COLO668 (cell line): ENCODE measurements around the gene PGM2L1.
"Not testable (repeated sequence)": the region's sequence is repeated elsewhere in the genome, so short reads cannot be mapped to it uniquely, and the experiment has no call there.

Source experiments
- DNase-seq: peaks from one replicate; lab custom pipeline; 2025; ENCODE audit not compliant: unreplicated experiment; lab: John Stamatoyannopoulos, UW

PGM2L1 gene

GRCh38 chr11:74341921-74342320 lies 56.3 kb downstream of the PGM2L1 start:
- DNase-seq, result no peak

GRCh38 chr11:74339619-74340018 lies 58.6 kb downstream of the PGM2L1 start:
- no peak for DNase-seq

DNA sequence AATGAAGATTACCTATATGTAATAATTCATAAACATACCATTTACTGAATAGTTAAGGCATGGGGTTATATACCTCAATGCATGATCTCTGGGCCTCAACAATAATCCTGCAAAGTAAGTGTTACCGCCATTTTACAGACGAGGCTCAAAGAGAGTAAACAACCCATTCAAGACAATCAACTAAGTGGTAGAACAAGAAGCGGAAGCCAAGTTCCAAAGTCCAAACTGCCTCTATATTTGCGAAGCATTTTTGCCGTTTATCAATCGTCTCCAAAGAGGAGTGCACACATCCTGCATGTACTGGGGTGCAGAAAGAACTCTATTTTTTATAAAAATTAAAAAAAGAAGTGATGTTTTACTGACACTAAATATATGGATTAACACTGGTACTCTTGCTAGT lies 59.3 kb downstream of the PGM2L1 start:
- DNase-seq, result no peak

- no peak for DNase-seq
These were observed 65.0 kb downstream of the PGM2L1 start for GRCh38 chr11:74333193-74333592.

- DNase-seq, result no peak
These were observed 65.9 kb downstream of the PGM2L1 start for GRCh38 chr11:74332291-74332690.

DNA sequence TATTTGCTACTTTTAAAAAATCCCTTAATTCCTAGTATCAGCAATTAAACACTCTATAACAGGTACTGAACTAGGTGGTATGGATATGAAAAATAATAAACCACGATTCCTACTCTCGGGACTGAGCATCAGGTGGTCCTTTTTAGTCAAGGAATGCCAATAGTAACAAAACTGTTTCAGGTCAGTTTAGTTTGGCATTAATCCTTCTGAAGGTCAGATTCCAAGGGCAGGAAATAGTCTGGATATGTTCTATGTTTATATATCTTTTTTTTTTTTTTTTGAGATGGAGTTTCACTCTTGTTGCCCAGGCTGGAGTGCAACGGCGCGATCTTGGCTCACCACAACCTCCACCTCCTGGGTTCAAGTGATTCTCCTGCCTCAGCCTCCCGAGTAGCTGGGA lies 67.2 kb downstream of the PGM2L1 start:
- DNase-seq, result not testable (repeated sequence)

- no peak for DNase-seq
These were observed 68.0 kb downstream of the PGM2L1 start for GRCh38 chr11:74330075-74330858.

GRCh38 chr11:74327076-74327475 lies 71.2 kb downstream of the PGM2L1 start:
- DNase-seq, result no peak

DNA sequence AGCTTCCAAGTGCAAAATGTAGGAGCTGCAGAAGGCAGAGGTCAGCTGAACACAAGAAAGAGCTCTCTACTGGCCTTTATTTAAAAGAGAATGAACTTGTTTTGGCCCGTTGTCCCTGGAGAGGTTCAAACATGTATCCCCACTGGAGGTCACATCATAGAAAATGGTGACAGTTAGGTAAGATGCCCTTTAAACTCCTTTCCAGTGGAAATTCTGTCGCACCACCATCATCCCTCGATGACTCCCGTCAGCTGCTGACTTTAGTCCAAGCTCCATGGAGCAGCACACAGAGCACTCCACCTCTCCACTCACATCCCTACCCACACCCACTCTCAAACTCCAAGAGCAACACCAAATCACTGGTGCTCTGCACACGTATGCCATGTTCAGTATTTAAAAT lies 71.6 kb downstream of the PGM2L1 start:
- DNase-seq, result no peak

- DNase-seq, result no peak
These were observed 72.3 kb downstream of the PGM2L1 start for GRCh38 chr11:74325649-74326645.

- DNase-seq, result no peak
These were observed 75.6 kb downstream of the PGM2L1 start for GRCh38 chr11:74322667-74323066.

DNA sequence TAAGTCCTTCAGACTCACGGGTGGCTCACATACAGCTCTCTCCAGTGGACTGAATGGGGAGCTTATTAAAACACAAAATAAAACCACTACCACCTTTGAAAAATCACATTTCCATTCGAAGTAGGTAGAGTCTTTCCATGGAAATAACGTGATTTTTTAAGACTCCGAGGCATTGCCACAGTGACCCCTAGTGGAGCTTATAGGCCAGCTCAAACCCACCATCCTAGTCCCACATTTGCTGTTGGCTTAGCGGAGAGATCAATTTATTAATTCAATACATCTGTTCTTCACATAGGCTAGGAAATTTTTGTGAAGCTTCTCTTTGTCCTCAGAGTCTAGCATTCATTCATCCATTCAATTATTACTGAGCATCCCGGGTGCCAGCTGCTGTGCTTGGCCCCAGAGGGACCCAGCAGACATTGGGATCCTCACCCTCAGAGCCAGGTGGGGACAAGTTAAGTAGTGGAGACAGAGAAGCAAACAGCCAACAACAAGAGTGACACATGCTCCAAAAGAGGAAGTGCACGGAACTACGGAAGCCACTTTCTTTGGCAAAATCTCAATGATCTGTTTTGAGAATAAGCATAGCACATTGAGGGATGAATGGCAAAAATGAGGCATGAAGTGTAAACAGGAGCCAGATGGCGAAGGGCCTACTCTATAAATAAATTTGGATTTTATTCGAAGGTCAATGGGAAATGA lies 76.6 kb downstream of the PGM2L1 start:
- peak; percentile 8 for DNase-seq

- DNase-seq, result no peak
These were observed 77.7 kb downstream of the PGM2L1 start for GRCh38 chr11:74320538-74320937.

DNA sequence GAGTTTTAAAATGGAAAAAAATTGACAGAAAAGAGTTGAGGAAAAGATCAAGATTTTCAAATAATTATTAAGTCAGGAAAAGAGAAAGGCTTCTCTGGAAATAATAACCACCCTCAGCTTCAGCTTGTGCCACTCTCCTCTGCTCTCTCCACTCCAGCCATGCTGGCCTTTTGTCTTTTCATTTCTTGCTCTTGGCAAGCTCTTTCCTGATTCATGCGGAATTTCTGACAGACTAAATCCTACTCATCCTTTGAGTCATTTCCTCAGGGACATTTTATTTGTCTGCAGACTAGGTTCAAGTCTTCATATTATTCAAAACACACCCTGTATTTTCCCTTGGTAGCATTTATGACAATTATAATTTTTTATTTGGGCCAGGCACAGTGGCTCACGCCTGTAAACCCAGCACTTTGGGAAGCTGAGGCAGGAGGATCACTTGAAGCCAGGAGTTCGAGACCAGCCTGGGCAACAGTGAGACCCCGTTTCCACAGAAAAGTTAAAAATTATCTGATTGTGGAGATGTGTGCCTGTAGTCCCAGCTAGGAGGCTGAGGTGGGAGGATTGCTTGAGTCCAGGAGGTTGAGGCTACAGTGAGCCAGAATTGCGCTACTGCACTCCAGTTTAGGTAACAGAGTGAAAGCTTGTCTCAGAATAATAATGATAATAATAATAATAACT lies 79.0 kb downstream of the PGM2L1 start:
- DNase-seq, result no peak

DNA sequence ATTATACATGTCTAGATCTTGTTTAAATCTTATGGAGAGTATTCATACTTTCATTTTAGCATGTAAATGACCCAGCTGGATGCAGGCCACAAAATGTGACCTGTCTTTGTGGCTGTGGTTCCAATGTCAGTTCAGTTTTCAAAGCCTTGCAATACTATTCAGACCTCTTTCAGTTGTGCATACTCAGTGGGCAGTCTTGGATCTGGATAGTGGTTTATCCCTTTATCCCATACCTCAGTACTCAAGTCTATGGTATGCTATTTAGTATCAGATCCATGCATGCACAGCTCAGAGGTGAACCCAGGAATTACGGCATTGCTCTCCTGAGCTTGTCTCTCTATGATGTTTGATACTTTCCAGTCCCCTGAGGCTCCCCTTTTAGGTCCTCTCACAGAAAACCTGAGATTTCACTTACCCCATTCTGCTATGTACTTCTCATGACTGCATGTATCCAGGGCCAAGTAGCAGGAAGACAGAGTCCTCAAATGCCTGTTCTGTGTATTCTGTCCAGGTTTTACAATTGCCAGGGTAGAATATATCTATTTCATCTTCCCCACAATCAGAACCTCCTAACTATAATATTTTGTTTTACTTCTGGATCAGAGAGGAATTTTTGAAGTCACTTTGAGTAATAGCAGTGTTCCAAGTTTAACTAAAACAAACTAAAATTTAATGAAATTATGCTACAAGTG lies 79.8 kb downstream of the PGM2L1 start:
- DNase-seq, result no peak

DNA sequence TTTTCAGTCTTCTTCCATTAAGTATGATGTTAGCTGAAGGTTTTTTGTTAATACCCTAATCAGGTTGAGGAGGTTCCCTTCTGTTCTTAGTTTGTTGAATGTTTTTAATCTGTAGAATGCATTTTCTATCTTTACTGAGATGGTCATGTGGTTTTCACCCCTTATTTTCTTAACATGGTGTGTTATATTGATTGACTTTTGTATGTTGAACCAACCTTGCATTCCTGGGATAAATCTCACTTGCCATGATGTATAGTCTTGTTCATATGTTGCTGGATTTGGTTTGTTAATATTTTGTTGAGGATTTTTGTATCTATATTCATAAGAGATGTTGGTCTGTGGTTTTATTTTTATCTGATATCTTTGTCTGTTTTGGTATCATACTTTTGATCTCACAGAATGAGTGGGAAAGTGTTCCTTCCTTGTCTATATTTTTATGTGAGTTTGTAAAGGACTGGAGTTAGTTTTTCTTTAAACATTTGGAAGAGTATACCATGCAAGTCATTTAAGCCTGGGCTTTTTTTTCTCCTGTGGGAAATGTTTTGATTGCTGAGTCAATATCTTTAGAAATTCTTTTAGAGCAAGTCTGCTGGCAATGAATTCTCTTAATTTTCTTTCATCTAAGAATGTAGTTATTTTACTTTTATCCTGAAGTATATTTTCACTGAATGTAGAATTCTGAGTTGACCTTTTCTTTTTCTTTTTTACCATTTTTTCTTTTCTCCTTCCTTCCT lies 81.3 kb downstream of the PGM2L1 start:
- DNase-seq, result no peak

GRCh38 chr11:74312326-74312725 lies 85.9 kb downstream of the PGM2L1 start:
- DNase-seq, result no peak

GRCh38 chr11:74311352-74311926 lies 86.8 kb downstream of the PGM2L1 start, which contains the start of gene P4HA3:
TSS of gene P4HA3 (minus strand) at chr11:74311640. CDS start at chr11:74311611, 29 bp downstream.
- peak; percentile 61 for DNase-seq

- no peak for DNase-seq
These were observed 87.4 kb downstream of the PGM2L1 start for GRCh38 chr11:74310857-74311256.
